Activated T-cell treated with anti-CD3 and anti-CD28 coated beads for 24 hours (primary cell): ENCODE results near the gene OR6M1.

Experiments used
- DNase-seq: peaks from one replicate; pipeline ENCODE4 v3.0.0-alpha.2; 2020; ENCODE audit warnings: low read depth

Gene OR6M1, protein sequence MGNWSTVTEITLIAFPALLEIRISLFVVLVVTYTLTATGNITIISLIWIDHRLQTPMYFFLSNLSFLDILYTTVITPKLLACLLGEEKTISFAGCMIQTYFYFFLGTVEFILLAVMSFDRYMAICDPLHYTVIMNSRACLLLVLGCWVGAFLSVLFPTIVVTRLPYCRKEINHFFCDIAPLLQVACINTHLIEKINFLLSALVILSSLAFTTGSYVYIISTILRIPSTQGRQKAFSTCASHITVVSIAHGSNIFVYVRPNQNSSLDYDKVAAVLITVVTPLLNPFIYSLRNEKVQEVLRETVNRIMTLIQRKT

DNA sequence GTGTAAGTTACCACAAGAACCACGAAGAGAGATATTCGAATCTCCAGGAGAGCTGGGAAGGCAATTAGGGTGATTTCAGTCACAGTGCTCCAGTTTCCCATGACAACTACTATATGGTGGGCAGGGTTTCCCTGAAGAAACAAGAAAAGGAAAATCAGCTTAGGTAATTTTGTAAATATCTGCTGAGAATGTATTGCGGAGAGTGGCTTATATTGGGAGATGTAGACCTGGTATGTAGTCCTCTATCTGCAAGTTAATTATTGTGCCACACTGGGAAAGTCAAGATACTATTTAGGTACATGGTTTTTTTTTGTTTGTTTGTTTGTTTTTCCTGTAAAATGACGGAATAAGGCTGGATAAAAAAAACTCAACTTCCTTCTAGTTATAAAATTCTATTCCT lies at the start of gene OR6M1:
Gene OR6M1 (minus strand): TSS at position 101 of the 400 bp plus-strand sequence. CDS start 0 bp downstream, at position 101.
- DNase-seq, result no peak

DNA sequence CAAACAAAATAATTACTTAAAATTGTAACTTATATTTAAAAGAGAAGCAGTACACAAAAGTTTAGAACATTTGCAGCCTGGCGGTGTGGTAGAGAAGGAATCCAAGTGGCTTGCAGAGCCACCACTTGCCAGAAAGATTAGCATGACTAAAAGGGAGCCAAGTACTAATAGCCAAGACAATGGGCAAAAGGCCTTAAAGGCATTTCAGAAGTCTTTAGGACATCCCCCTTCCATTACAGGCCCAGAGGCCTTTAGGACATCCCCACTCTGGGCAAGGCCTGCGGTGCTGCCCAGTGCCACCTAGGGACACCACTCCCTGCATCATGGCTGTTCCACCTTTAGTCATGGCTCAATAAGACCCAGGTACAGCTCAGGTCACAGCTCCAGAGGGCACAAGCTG lies 46.9 kb upstream of the OR6M1 start:
- no peak for DNase-seq

DNA sequence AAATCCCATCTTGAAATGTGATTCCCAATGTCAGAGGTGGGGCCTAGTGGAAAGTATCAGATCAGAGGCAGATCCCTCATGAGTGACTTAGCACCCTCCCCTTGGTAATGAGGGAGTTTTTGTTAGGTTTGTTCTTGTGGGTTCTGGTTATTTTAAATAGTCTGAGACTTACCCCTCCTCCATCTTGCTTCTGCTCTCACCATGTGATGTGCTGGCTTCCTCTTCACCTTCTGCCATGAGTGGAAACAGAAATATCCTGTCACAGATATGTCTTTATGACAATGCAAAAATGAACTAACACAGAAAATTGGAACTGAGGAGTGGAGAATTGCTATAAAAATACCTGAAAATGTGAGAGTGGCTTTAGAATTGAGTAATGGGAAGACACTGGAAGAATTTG lies 46.2 kb upstream of the OR6M1 start:
- DNase-seq, result no peak

DNA sequence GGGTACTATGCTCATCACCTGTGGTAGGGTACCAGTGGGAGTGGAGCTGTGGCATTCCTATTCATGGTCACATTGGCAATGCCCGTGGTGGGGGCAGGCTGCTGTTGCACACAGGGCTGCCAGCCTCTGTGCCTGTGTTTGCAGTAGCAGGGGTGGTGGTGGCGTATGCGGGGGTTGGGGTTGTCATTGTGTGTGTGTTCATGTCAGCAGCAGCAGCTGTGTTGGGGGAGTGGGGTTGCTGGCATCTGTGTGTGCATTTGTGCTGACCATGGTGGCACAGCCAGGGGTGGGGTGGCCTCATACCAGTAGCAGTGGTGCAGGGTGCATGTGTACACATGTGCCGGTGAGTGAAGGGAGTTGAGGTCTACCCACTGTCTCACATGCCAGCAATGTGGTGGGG lies 45.0 kb upstream of the OR6M1 start:
- DNase-seq, result no peak

DNA sequence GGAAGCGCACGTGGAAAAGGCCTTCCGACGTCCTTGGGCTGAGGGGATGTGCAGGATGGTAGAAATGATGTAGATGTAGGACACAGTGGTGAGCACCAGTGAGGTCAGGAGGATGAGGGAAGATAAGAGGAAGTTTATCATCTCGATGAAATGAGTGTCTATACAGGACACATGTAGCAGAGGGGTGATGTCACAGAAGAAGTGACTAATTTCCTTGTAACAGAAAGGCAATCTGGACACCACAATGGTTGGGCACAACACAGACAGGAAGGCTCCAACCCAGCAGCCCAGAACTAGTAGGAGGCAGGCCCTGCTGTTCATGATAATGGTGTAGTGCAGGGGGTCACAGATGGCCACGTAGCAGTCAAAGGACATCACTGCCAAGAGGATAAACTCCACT lies 35.0 kb upstream of the OR6M1 start:
- DNase-seq, result no peak

DNA sequence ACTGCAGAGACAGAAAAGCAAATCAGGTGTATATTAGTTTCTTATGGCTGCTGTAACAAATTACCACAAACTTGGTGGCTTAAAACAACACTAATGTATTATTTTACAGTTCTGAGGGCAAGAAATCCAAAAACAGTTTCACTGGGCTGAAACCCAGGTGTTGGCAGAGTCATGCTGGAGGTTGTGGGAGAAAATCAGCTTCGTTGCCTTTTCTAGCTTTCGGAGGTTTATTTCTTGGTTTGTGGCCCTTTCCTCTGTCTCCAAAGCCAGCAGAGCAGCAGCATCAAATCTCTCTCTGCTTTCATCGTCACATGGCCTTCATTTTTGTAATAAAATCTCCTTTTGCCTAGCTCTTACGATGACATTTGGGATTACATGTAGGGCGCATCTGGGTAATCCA lies 33.0 kb upstream of the OR6M1 start:
- no peak for DNase-seq

DNA sequence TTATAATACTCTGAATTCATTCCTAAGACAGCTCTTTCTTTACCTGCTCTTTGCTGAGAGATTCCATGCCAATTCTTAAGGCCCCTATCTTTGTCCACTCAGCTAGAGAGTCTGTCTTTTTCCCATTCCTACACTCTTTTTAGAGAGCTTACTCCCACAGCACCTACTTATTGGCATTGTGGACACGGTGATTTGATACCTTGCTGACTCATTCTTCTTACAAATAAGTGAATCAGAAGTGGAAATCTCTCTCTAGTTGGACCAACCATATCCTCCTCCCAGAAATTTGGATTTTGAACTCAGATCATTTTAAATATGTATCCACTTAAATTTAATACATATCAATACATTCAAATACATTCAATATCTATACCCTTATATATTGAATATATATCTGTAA lies 32.5 kb upstream of the OR6M1 start:
- no peak for DNase-seq

DNA sequence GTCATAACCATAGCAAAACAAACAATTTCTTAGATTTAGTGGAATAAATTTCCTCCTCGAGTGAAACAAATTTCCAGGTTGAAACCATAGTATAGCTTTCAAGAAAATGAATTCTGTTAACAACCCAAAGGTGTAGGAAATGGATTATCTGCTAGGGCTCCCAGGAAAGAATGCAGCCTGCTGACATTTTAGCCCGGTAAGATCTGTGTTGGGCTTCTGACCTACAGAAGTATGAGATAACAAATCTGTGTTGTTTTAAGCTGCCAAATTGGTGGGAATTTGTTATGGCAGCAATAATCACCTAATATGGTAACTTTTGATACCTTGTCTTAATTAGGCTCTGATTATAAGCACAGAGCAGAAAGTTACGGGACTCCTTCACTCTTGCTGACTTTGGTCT lies 32.0 kb upstream of the OR6M1 start:
- DNase-seq, result no peak

DNA sequence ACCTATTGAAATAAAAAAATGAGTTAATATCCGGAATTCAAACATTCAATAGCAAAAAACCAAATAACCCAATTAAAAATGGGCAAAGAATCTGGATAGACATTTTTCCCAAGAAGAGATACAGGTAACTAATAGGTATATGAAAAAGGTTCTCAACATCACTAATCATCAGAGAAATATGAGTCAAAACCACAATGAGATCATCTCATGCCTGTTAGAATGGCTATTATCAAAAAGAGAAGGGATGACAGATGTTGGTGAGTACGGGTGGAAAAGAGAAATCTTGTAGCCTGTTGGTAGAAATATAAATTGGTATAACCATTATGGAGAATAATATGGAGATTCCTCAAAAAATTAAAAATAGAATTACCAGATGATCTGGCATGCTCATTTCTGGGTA lies 26.9 kb upstream of the OR6M1 start:
- DNase-seq, result no peak

DNA sequence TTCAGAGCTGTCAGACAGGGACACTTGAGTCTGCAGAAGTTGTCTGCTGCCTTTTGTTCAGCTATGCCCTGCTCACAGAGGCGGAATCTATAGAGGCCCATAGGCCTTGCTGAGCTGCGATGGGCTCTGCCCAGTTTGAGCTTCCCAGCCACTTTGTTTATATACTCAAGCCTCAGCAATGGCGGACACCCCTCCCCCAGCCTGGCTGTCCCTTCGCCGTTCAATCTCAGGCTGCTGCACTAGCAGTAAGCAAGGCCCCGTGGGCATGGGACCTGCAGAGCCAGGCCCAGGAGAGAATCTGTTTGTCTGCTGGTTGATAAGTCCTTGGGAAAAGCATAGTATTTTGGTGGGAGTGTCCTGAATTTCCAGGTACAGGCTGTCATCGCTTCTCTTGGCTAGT lies 23.6 kb upstream of the OR6M1 start:
- no peak for DNase-seq

DNA sequence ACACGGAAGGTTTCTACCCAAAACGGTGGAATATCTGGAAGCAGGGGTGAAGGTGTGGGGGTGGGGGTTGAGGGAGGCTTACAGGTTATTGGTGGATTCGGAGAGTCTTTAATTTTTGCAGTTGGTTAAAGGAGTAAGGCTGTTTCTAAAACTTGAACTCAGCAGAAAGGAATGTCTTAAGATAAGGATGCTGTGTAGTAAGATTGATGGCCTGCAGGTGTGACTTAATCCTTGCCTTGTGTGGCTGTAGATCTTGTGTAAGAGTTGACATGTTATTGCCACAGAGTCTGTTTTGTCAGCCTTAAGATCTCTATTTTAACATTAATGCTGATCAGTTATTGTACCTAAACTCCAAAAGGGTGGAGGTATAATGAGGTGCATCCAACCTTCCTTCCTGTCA lies 16.4 kb upstream of the OR6M1 start:
- no peak for DNase-seq

DNA sequence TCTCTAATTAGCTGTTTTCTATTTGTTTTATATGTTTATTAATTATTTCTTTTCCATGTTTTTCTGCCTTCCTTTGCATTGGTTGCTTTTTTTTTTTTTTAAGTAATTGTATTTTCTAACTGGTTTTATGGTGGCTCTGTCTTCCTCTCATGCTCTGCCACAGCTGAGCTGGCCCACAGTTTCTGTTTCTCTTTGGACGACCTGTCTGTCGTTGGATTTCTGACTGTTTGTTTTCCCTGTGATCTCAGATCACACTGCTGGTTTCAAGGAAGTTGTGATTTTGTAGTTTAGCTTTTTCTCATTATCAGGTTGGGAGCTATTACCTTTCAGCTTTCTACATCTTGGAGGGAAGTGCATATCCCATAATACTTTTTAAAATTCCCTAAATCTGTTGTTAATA lies 15.9 kb upstream of the OR6M1 start:
- no peak for DNase-seq

DNA sequence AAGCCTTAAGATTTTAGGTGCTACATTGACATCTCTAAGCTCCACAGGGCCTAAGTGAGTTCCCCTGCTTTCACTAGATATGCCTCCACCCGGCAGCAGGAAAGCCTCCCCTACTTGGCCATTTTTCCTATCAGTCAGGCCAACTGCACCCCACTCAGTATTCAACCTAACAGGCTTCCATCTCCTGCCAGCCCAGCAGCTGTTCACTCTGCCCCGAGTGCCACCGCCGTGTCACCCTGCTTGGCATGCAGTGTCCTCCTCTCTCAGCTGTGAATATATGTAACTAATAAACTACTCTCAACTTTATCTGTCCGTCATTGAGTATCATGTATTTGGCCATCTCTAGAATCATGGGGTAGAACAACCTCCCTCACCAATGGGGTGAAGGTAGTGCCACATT lies 9.0 kb upstream of the OR6M1 start:
- DNase-seq, result no peak

DNA sequence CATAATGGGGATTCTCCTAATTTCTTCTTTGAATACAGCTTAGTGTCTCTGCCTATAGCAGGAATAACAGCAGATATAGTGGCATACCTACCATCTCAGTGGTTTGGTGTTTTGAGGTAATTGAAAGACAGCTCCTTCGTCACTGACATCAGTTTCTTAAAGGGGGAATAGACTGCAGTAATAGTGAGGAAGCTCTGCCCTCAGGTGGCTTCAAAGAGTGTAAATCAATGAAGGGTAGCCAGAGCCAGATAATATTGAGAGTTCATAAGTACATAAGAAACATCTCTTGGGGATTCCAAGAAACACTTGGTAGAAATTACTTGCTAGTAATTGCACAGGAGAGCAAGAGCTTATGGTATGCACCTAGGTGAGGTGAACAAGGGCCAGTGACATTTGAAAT lies 4.4 kb downstream of the OR6M1 start:
- no peak for DNase-seq

DNA sequence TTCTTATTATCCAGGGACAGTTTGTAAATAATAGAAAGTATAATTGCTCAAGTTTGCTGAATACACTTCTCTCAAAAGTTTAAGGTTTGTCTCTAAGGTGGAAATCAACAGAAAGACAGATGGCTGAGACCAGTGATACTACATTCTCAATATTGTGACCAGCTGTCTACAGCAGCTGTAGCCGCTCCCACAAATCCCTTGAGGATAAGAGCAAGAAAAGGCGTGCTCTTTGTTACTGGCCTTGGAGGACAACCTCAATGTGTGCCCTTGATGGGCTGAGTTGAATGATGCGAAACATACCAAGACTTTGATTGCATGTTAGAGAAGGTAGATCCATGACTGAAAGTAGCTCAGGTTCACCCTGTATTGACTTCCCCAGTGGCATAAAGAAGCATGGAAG lies 6.1 kb downstream of the OR6M1 start:
- no peak for DNase-seq

DNA sequence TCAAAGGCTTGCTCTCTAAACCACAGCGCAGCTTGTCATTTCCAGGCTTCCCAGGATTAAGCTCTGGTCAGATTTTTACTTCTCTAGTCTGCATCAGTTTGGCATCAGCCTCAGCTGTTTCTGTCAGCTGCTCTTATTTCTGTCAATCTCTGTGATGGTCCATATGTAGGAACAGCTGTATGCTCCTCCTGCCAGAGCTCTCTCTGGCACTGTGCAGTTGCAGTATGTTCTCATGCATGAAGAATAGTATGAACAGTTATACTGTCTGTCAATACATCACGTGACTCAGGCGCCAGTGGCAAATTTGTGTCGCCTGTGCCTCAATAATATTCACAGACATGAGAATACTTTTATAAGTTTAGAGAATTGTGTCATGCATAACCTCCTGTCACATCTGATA lies 6.7 kb downstream of the OR6M1 start:
- no peak for DNase-seq

DNA sequence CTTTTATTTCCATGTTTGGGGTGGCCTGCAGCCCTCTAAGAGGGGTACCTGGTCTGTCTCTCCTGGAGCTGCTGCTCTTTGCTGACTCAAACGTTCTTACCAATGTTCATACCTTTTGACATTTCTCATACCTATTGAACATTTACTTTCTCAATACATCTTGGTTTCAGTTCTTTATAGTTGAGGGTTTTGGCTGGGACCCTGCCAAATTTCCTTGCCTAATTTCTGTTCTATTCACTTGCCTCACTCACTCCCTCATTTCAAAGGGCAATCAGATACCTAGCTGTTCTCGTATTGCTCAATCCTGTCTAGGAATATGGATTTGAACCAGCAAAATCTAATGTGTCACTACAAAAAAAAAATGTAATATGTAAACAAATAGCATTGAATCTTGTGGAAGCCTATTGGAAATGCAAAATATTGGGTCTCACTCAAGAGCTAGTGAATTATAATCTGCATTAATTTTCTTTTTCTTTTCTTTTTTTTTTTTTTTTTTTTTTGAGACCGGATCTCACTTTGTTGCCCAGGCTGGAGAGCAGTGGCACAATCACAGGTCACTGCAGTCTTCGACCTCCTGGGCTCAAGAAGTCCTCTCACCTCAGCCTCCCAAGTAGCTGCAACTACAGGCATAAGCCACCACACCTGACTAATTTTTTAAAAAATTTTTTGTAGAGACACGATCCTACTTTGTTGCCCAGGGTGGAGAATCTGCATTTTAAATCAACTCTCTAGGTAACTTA lies 7.5 kb downstream of the OR6M1 start:
- DNase-seq, result no peak

DNA sequence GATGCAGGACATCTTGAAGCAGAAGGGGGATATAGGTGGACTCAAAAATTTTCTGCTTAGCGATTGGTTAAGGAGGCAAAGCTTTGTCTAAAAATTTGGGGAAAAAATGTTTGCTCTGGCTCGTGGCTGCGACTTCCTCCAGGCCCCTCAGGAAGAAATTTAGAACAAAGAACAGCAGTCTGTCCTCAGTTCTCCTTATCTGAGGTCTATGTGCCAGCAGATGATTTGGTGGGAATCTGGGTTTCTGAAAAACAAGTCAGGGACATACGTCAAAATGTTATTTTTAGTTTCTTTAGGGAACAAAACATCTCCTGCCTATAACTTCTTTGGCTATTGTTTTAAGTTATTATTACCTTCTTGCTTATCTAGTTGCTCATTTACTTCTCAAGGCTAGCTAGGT lies 8.1 kb downstream of the OR6M1 start:
- no peak for DNase-seq

DNA sequence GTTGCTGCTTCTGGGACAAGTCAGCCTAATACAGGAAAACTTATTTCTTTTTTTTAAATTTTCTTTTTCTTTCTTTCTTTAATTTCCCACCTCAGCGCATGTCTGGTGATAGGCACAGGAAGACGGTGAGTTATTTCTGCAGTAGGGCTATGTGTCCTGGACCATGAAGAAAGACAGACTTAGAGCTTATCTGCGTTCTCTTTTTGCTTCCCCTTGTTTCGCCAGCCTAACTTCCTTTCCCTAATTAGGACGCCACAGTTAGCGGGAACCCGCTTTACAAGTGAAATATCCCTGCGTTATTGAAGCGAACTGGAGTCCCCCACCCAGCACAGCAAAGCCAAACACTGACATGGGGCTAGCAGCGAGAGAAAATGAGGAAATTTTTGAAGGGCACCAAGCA lies 8.6 kb downstream of the OR6M1 start:
- no peak for DNase-seq

DNA sequence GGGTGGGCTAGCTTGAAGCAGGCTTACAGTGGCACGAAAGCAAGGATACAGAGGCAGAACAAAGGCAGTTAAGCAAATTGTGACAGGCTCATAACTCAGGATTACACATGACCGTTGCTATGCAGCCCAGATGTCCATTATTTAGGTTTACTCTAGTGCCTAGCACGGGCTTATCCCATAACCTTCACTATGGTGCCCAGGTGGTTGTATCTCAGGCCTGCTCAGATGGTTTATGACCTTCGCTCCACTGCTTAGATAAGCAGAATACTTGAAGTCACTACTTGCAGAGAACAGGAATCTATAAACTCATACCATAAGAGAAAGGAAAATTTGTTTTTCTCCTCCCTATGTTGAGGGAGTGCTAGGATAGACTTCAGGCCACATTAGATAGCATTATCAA lies 9.0 kb downstream of the OR6M1 start:
- no peak for DNase-seq

DNA sequence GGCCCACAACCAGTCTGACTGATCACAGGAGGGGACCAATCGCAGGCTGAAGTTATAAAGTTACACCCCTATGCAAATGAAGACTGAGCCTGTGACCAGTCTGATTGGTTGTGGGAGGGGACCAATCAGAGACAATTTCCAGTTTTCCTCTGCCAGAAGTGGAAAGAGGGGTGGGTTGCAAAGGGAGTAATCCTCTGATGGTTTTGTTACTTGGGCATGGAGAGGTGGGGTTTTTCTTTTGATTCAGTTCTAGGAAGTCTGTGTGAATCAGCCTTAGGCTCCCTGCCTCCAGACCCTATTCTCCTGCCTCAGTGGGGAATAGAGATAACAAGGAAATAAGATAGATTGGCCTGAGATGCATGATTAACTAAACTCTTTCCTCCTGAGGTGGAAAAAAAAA lies 9.9 kb downstream of the OR6M1 start:
- DNase-seq, result no peak

DNA sequence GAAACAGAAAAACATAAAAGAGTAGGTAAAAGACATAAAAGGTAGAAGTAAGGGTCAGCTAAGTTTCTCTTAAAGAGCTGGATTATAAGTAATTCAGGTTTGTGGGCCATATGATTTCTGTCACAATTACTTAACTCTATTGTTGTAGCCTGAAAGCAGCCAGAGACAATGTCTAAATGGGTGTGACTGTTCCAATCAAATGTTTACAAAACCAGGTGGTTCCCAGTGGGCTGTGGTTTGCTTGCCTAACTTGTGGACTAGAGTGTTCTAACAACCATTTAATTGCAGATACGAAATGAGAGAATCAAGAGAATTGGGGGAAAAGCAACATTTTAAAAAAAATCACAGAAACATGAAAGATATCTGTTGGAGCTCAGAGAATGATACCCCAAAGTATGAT lies 22.6 kb downstream of the OR6M1 start:
- DNase-seq, result no peak

DNA sequence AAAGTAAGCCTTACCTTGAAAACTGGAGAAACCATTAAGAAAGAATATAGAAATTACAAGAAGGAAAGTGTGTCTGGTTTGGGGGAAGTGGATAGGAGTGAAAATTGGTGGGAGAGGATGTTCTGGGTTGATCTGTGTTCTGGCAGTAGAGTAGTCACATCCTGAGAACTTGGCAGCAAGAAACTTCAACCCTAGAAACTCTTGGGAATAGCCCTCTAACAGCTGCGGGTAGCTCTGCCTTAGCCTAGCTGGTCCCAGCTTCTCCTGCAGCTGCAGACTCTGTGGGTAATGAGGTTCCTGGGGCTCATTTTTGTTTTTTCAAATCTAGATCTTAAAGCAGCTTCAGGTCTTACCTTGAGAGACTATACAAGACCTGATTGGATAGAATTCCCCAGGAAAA lies 27.6 kb downstream of the OR6M1 start:
- DNase-seq, result no peak
